K562 (cell line): ENCODE measurements around the gene CEP20. TPM values are rescaled to one million over a fixed set of nuclear protein-coding genes. Genes with fewer than 3 reads are reported as not detected.

Experiments used
- ATAC-seq: fragments of 200-7000 bp; cut with Tn5 transposase; 3 replicates; pipeline ENCODE4 v1.9.1; 2020; ENCODE audit warnings: moderate library complexity
- BruUV-seq: library from RNA; stranded (reverse); fragments of 400-500 nt; replicated peaks from 2 replicates; lab custom pipeline; 2021; lab: Mats Ljungman, UMichigan
- CTCF ChIA-PET: fragments of 300-600 bp; formaldehyde crosslinking; extraction: SDS; loops from one replicate; lab custom pipeline; 2021; ENCODE audit warnings: low intra/inter-chr PET ratio; lab: Yijun Ruan, JAX
- POLR2A ChIA-PET: fragments of 300-600, 350-650 bp; sonication (Branson Sonifier 250); formaldehyde crosslinking; extraction: SDS; loops from one replicate; lab custom pipeline; 2021; ENCODE audit warnings: antibody characterized with exemption, inconsistent platforms; lab: Yijun Ruan, JAX
- DNase-seq, 4 experiments: peaks; one replicate each; pipeline versions ENCODE4 v3.0.0 to v3.0.0-alpha.2; 2011 to 2018; ENCODE audit warnings: low spot score in 3 of 4, mixed read lengths in 3 of 4; ENCODE audit errors: extremely low read depth in 1 of 4
- FAIRE-seq: peaks from 2 replicates; lab custom pipeline; 2011; peaks lifted over from hg19 to GRCh38; lab: Jason Lieb, UNC
- H2AFZ ChIP-seq: 2 replicates; pipeline ENCODE4 v1.6.0; 2011; ENCODE audit warnings: low read depth, low read length, control low read depth, inconsistent platforms
- H3K27ac ChIP-seq: fragments of 200-600 bp; 3 replicates; pipeline ENCODE4 v1.8.0; 2011; ENCODE audit warnings: low read depth, mild to moderate bottlenecking, control low read depth, inconsistent platforms, low read length, moderate library complexity, mixed read lengths; ENCODE audit errors: extremely low read depth
- H3K27me3 ChIP-seq, 2 experiments: fragments of 300-600 bp in 1 of 2; 2 replicates in 1 of 2; 3 replicates in 1 of 2; pipeline versions ENCODE4 v1.6.0 to v1.8.0; 2011; ENCODE audit warnings: inconsistent platforms in 2 of 2, low read length in 2 of 2, mild to moderate bottlenecking in 1 of 2, mixed read lengths in 1 of 2, moderate library complexity in 1 of 2; ENCODE audit not compliant: control insufficient read depth in 2 of 2, insufficient read depth in 2 of 2
- H3K36me3 ChIP-seq: fragments of 300-600 bp; 3 replicates; pipeline ENCODE4 v1.8.0; 2011; ENCODE audit warnings: mild to moderate bottlenecking, low read length, inconsistent platforms; ENCODE audit not compliant: control insufficient read depth, insufficient read depth
- H3K4me1 ChIP-seq, 2 experiments: fragments of 200-600 bp in 1 of 2; replicated peaks in 1 of 2; 2 replicates in 1 of 2; 3 replicates in 1 of 2; pipeline versions ENCODE4 v1.5.1 to v1.8.0; 2011; ENCODE audit warnings: inconsistent platforms in 2 of 2, low read length in 2 of 2, mild to moderate bottlenecking in 1 of 2, mixed read lengths in 1 of 2, moderate library complexity in 1 of 2; ENCODE audit not compliant: control insufficient read depth in 2 of 2, insufficient read depth in 2 of 2
- H3K4me2 ChIP-seq: 2 replicates; pipeline ENCODE4 v1.6.1; 2011; ENCODE audit warnings: low read length, control low read depth, inconsistent platforms, mixed read lengths; ENCODE audit not compliant: insufficient read depth
- H3K4me3 ChIP-seq: fragments of 200-600 bp; sonication (generic), shearing (Covaris generic); 2 replicates; pipeline ENCODE4 v1.5.1; 2016; ENCODE audit warnings: control low read depth, inconsistent platforms
- H3K79me2 ChIP-seq: fragments of 200-600 bp; 3 replicates; pipeline ENCODE4 v1.8.0; 2011; ENCODE audit warnings: low read length, inconsistent platforms; ENCODE audit not compliant: control insufficient read depth, insufficient read depth
- H3K9ac ChIP-seq, 2 experiments: 2 replicates each; pipeline versions ENCODE4 v1.6.0 to v1.6.1; 2011; ENCODE audit warnings: low read depth in 2 of 2, low read length in 2 of 2, control low read depth in 1 of 2, inconsistent platforms in 1 of 2, mild to moderate bottlenecking in 1 of 2, mixed read lengths in 1 of 2; ENCODE audit not compliant: insufficient read depth in 1 of 2
- H3K9me1 ChIP-seq: one replicate; pipeline ENCODE4 v1.6.0; 2011; ENCODE audit warnings: inconsistent platforms, mild to moderate bottlenecking, low read length, moderate library complexity; ENCODE audit not compliant: control insufficient read depth, insufficient read depth
- H3K9me3 ChIP-seq: replicated peaks from 2 replicates; pipeline ENCODE4 v1.5.1; 2011; ENCODE audit warnings: low read depth, low read length, inconsistent platforms; ENCODE audit not compliant: control insufficient read depth, insufficient read depth
- H4K20me1 ChIP-seq: replicated peaks from 2 replicates; pipeline ENCODE4 v1.6.1; 2011; ENCODE audit warnings: low read length, inconsistent platforms, mixed read lengths; ENCODE audit not compliant: control insufficient read depth, insufficient read depth
- FOXA3 ChIP-seq, 2 experiments: fragments of 450-650 bp in 1 of 2; sonication (generic) in 1 of 2; formaldehyde crosslinking; IDR thresholded peaks in 1 of 2; conservative IDR thresholded peaks in 1 of 2; 2 replicates each; pipeline versions ENCODE4 v1.4.0 to v1.8.0; 2020 to 2022; ENCODE audit warnings: mild to moderate bottlenecking in 2 of 2, missing genetic modification reagents in 1 of 2
- HMGN3 ChIP-seq: IDR thresholded peaks from 2 replicates; pipeline ENCODE4 v1.6.1; 2011; ENCODE audit warnings: borderline replicate concordance, low read depth, mild to moderate bottlenecking, mixed read lengths, low read length; ENCODE audit not compliant: insufficient read length; ENCODE audit errors: extremely low read depth
- MEIS2 ChIP-seq: fragments of 450-650 bp; IDR thresholded peaks from 2 replicates; pipeline ENCODE4 v1.6.1; 2014; ENCODE audit warnings: mild to moderate bottlenecking; ENCODE audit not compliant: partially characterized antibody
- STAT5B ChIP-seq: fragments of 250-450 bp; sonication (Bioruptor Pico); IDR thresholded peaks from 2 replicates; pipeline ENCODE4 v1.8.0; 2021; ENCODE audit warnings: mild to moderate bottlenecking, inconsistent platforms
- ZNF263 ChIP-seq: sonication (generic); formaldehyde crosslinking; IDR thresholded peaks from 2 replicates; pipeline ENCODE4 v1.8.0; 2022; ENCODE audit warnings: mild to moderate bottlenecking, missing genetic modification reagents, borderline replicate concordance
- WGBS: fragments of 100-300 bp; shearing (Covaris generic); methylation state at CpG from one replicate; pipeline ENCODE4 v1.1.6; 2016; ENCODE audit warnings: low coverage, mixed read lengths; ENCODE audit not compliant: insufficient coverage; ENCODE audit errors: missing lambda C conversion rate; 5-methylcytosine and 5-hydroxymethylcytosine counted together
- in situ Hi-C: fragments of 300-500 bp; cut with MboI; formaldehyde crosslinking; loops from 4 replicates; pipeline ENCODE4 v1.15.0; 2018; ENCODE audit warnings: inconsistent platforms, mixed read lengths
- intact Hi-C: fragments of 100-400 bp; cut with micrococcal nuclease; formaldehyde crosslinking; loops from 2 replicates; pipeline ENCODE4 v1.14.2; 2022
- polyA plus RNA-seq, 8 experiments: library from polyadenylated mRNA; depleted of rRNA in 4 of 8; stranded (reverse) in 5 of 8; unstranded in 3 of 8; fragments of >200 nt; fragmentation: Nextera tagmentation in 2 of 8; fragmentation: Illumina TruSeq in 1 of 8; extraction: Ambion mirVana in 2 of 8; extraction: Trizol in 1 of 8; gene quantifications; 2 replicates each; pipeline versions ENCODE4 v1.2.1 to v1.2.3, GENCODE V29; 2011 to 2014; ENCODE audit warnings: inconsistent platforms in 1 of 8, missing spikeins in 1 of 8
- total RNA-seq, 7 experiments: library from RNA; depleted of rRNA in 6 of 7; stranded (reverse); fragments of >200 nt in 6 of 7; fragmentation: Illumina TruSeq in 2 of 7; extraction: Trizol in 2 of 7; gene quantifications; 2 replicates each; pipeline versions ENCODE4 v1.2.1 to v1.2.3, GENCODE V29; 2011 to 2021; ENCODE audit warnings: low replicate concordance in 1 of 7

Gene CEP20
- total and polyA plus RNA-seq, 9 of the 15 experiments (the other 6 are each of a cell fraction or from before 2014, with no cell fraction given), result 41.3 to 150 (median 104) TPM

- H3K4me1 ChIP-seq, result peaks cover 0 to 8% of the 10 kb centered on the region in 2 experiments; a peak in 3 of 5 replicates
- in situ Hi-C loops (no loop called here), intact Hi-C loops (no loop called here)
- ATAC-seq (no peak), FAIRE-seq (no peak), DNase-seq (no peak)
- no peaks in the 10 kb centered on the region for H4K20me1 ChIP-seq
- TF ChIP-seq STAT5B (CRISPR knock-in tag) (no peak), HMGN3 (no peak), FOXA3 (CRISPR knock-in tag; conservative IDR thresholded peaks at IDR 0.05 in 1 of 2, IDR thresholded peaks at IDR 0.05 in 1 of 2) (peak in 1 of 2 experiments; percentile 58; a peak in 2 of 4 replicates), ZNF263 (CRISPR knock-in tag) (no peak), MEIS2 (peak; percentile 52)
- no peaks in the 10 kb centered on the region for H3K79me2 ChIP-seq
- no peak overlapping the region for H3K4me2 ChIP-seq
- POLR2A ChIA-PET, result no interaction called here
- H3K36me3 ChIP-seq, result no peaks in the 10 kb centered on the region
- no peaks in the 10 kb centered on the region for H3K9me1 ChIP-seq
- H3K9ac ChIP-seq, result no peak overlapping the region
- no TSS peak for BruUV-seq
- H3K27ac ChIP-seq, result no peak overlapping the region
- H3K27me3 ChIP-seq, result no peaks in the 10 kb centered on the region
- no peaks in the 10 kb centered on the region for H3K9me3 ChIP-seq
- CTCF ChIA-PET, result no interaction called here
- 34% methylated on average over 6 of the region's 6 CpGs for WGBS
- no peak overlapping the region for H2AFZ ChIP-seq
- H3K4me3 ChIP-seq, result no peak overlapping the region
These were observed 44.5 kb upstream of the CEP20 start for GRCh38 chr16:15932939-15933338.
